Kidney epithelial cell (primary cell): Measurements from ENCODE around the gene MINK1. TPM values are rescaled to one million over a fixed set of nuclear protein-coding genes. Genes with fewer than 3 reads are reported as not detected.

ENCODE experiments used
- DNase-seq: peaks from one replicate; pipeline ENCODE4 v3.0.0-alpha.2; 2010; ENCODE audit warnings: low read depth
- H3K27me3 ChIP-seq: 2 replicates; pipeline ENCODE4 v1.6.0; 2011; ENCODE audit warnings: low read length; ENCODE audit not compliant: control insufficient read depth, insufficient read depth
- H3K36me3 ChIP-seq: 2 replicates; pipeline ENCODE4 v1.5.1; 2011; ENCODE audit warnings: low read length; ENCODE audit not compliant: control insufficient read depth, insufficient read depth
- H3K4me3 ChIP-seq: 2 replicates; pipeline ENCODE4 v1.5.1; 2011; ENCODE audit warnings: low read depth, mild to moderate bottlenecking, control low read depth, low read length
- CTCF ChIP-seq: IDR thresholded peaks from 2 replicates; pipeline ENCODE4 v1.5.1; 2011; ENCODE audit warnings: mild to moderate bottlenecking, moderate library complexity, low read length, control low read depth, inconsistent platforms; ENCODE audit not compliant: insufficient read depth, poor library complexity, severe bottlenecking
- total RNA-seq: library from RNA; depleted of rRNA; stranded (reverse); fragments of >200 nt; gene quantifications from 2 replicates; pipeline ENCODE4 v1.2.3, GENCODE V29; 2015

Gene MINK1
- total RNA-seq, 1 donor from 2014 or later: 36.1 TPM

GRCh38 chr17:4895657-4896331, 62.7 kb downstream of the MINK1 start:
- H3K36me3 ChIP-seq: no peaks in the 10 kb centered on the region

GRCh38 chr17:4896332-4897197, 63.4 kb downstream of the MINK1 start:
- Histone ChIP-seq H3K27me3 (peaks cover 26% of the 10 kb centered on the region), H3K4me3 (no peak overlapping the region), H3K36me3 (no peaks in the 10 kb centered on the region)
- no peak for DNase-seq
- no peak for TF ChIP-seq CTCF

More at GRCh38 chr17:4895657-4896331, 62.7 kb downstream of the MINK1 start:
- no peak for DNase-seq
- peak; percentile 11 for TF ChIP-seq CTCF
- peaks cover 22% of the 10 kb centered on the region for H3K27me3 ChIP-seq
- no peak overlapping the region for H3K4me3 ChIP-seq

GRCh38 chr17:4897198-4897687, 64.1 kb downstream of the MINK1 start:
- H3K4me3 ChIP-seq: no peak overlapping the region
- peaks cover 26% of the 10 kb centered on the region for H3K27me3 ChIP-seq
- H3K36me3 ChIP-seq: no peaks in the 10 kb centered on the region
- TF ChIP-seq CTCF: no peak
- DNase-seq: no peak

GRCh38 chr17:4897785-4898184, 64.6 kb downstream of the MINK1 start:
- no peak for DNase-seq
- H3K36me3 ChIP-seq: no peaks in the 10 kb centered on the region
- TF ChIP-seq CTCF: no peak
- no peak overlapping the region for H3K4me3 ChIP-seq
- H3K27me3 ChIP-seq: peaks cover 26% of the 10 kb centered on the region

GRCh38 chr17:4898351-4898750, 65.2 kb downstream of the MINK1 start:
- H3K27me3 ChIP-seq: peaks cover 26% of the 10 kb centered on the region
- no peak for DNase-seq

More at GRCh38 chr17:4898351-4898750, 65.2 kb downstream of the MINK1 start:
- H3K36me3 ChIP-seq: no peaks in the 10 kb centered on the region
- no peak for TF ChIP-seq CTCF
- no peak overlapping the region for H3K4me3 ChIP-seq
